Panc1 (cell line): ENCODE measurements around the gene HSPA5.
A peak's percentile ranks its signal among the peaks of the same experiment; 100 is the strongest.

Experiments
- CTCF ChIP-seq: fragments of 450-650 bp; IDR thresholded peaks from 2 replicates; pipeline ENCODE4 v1.5.1; 2017; ENCODE audit warnings: mild to moderate bottlenecking
- POLR2AphosphoS5 ChIP-seq: IDR thresholded peaks from 2 replicates; pipeline ENCODE4 v1.6.1; 2012; ENCODE audit warnings: mild to moderate bottlenecking, low read depth, low read length, moderate library complexity
- REST ChIP-seq, 2 experiments: IDR thresholded peaks; 2 replicates each; pipeline ENCODE4 v1.6.1; 2011 to 2012; ENCODE audit warnings: low read depth in 2 of 2, control low read depth in 1 of 2, low read length in 1 of 2, mild to moderate bottlenecking in 1 of 2, moderate library complexity in 1 of 2; ENCODE audit not compliant: insufficient read depth in 1 of 2

- TF ChIP-seq CTCF (no peak), REST (IDR thresholded peaks at IDR 0.05; ENCODE audit: insufficient read depth in 1 of 2, low read depth in 2 of 2, low read length in 1 of 2) (no peak), POLR2AphosphoS5 (peak; percentile 90)
Measured at GRCh38 chr9:125200216-125201047, 40.7 kb downstream of the HSPA5 start, which contains the start of gene RABEPK.
